Tibial nerve (tissue), 4 donors: ENCODE data around the gene PEDS1. TPM values are rescaled to one million over a fixed set of nuclear protein-coding genes. Genes with fewer than 3 reads are reported as not detected.

Source experiments
- DNase-seq, 2 donors: peaks; one replicate each; pipeline ENCODE4 v3.0.0-alpha.2; 2019; ENCODE audit warnings: low spot score in 2 of 2
- H3K27ac ChIP-seq, 4 donors: fragments of 200-600 bp; sonication (generic) in 3 of 4; one replicate each; pipeline ENCODE4 v1.5.1; 2017 to 2019; ENCODE audit warnings: mild to moderate bottlenecking in 1 of 4
- H3K27me3 ChIP-seq, 2 donors: fragments of 200-600 bp; sonication (generic) in 1 of 2; one replicate each; pipeline versions ENCODE4 v1.5.1 to v1.6.0; 2017 to 2019
- H3K36me3 ChIP-seq, 3 donors: fragments of 200-600 bp; sonication (generic); one replicate each; pipeline ENCODE4 v1.5.1; 2018 to 2019
- H3K4me1 ChIP-seq, 4 donors: fragments of 200-600 bp; sonication (generic) in 3 of 4; one replicate each; pipeline ENCODE4 v1.5.1; 2017 to 2019
- H3K4me3 ChIP-seq, 4 donors: fragments of 200-600 bp; sonication (generic) in 3 of 4; one replicate each; pipeline ENCODE4 v1.5.1; 2017 to 2019; ENCODE audit warnings: mild to moderate bottlenecking in 1 of 4, moderate library complexity in 1 of 4
- H3K9me3 ChIP-seq, 4 donors: fragments of 200-600 bp; sonication (generic) in 3 of 4; one replicate each; pipeline ENCODE4 v1.5.1; 2017 to 2019
- EP300 ChIP-seq, 2 donors: sonication (generic); formaldehyde crosslinking; IDR thresholded peaks; one replicate each; pipeline ENCODE4 v1.6.1; 2017; ENCODE audit warnings: antibody characterized with exemption in 2 of 2, mild to moderate bottlenecking in 1 of 2
- POLR2A ChIP-seq, 2 donors: fragments of 450-650 bp; IDR thresholded peaks; one replicate each; pipeline ENCODE4 v1.6.1; 2017; ENCODE audit warnings: antibody characterized with exemption in 2 of 2, mild to moderate bottlenecking in 2 of 2, moderate library complexity in 2 of 2
- WGBS, 2 donors: methylation state at CpG; one replicate each; pipeline ENCODE4 v1.1.5; 2018; 5-methylcytosine and 5-hydroxymethylcytosine counted together
- total RNA-seq, 4 donors: library from RNA; depleted of rRNA; stranded (reverse); fragments of >200 nt; gene quantifications; one replicate each; pipeline ENCODE4 v1.1.0, GENCODE V29; 2016
- TF ChIP-seq, protein P1 (sequence below), 5 experiments: fragments of 200-600 bp in 3 of 5; fragments of 450-650 bp in 2 of 5; sonication (generic) in 3 of 5; IDR thresholded peaks; one replicate each; pipeline ENCODE4 v1.5.1; 2016 to 2019; ENCODE audit warnings: antibody characterized with exemption in 5 of 5, mild to moderate bottlenecking in 3 of 5, moderate library complexity in 2 of 5

PEDS1 gene
- total RNA-seq, 4 donors from 2014 or later, result 26.4 to 36.7 (median 35.5) TPM

DNA sequence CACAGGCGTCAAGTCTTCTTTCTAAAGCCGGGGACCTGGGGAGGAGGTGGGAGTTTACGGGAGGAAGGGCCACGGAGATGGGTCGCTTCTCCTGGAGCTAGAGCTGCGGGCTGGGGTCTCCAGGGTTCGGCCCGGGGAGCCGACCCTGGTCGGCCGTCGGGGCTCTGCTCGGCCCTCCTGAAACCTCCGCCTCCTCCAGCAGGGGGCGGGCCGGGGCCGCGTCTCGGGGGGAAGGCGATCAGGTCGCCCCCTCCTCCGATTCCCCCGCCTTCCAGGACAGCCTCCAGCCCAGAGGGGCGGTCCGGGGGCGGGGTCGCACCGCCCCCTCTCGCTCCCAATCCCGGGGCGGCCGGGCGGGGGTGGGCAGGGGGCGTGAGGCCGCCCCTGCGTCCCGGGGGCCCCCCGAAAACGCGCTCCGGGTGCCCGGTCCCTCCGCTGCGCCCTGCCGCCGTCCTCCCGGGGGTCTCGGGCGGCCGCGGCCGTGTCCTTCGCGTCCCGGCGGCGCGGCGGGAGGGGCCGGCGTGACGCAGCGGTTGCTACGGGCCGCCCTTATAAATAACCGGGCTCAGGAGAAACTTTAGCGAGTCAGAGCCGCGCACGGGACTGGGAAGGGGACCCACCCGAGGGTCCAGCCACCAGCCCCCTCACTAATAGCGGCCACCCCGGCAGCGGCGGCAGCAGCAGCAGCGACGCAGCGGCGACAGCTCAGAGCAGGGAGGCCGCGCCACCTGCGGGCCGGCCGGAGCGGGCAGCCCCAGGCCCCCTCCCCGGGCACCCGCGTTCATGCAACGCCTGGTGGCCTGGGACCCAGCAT, 36.9 kb upstream of the PEDS1 start, which contains the start of gene CEBPB:
TSS of gene CEBPB (plus strand) at position 580 of the 814 bp plus-strand sequence. CDS start at position 784, 204 bp downstream.
- 1 to 3% methylated on average over 20 to 44 of the region's 89 CpGs for WGBS, 2 donors
- H3K27ac ChIP-seq, result peak within 1 kb of the TSS; percentile 97 to 100 (median 99)
- H3K36me3 ChIP-seq, result peaks cover 2 to 35% (median 3%) of the 10 kb centered on the region in 3 donors
- H3K4me3 ChIP-seq, result peak within 1 kb of the TSS; percentile 85 to 97 (median 90)
- H3K4me1 ChIP-seq, result peaks cover 0 to 48% (median 8%) of the 10 kb centered on the region in 4 donors
- TF ChIP-seq EP300 (IDR thresholded peaks at IDR 0.05) (peak; percentile 28 to 99), POLR2A (IDR thresholded peaks at IDR 0.05) (peak; percentile 99 to 100)
- TF ChIP-seq, protein P1, sequence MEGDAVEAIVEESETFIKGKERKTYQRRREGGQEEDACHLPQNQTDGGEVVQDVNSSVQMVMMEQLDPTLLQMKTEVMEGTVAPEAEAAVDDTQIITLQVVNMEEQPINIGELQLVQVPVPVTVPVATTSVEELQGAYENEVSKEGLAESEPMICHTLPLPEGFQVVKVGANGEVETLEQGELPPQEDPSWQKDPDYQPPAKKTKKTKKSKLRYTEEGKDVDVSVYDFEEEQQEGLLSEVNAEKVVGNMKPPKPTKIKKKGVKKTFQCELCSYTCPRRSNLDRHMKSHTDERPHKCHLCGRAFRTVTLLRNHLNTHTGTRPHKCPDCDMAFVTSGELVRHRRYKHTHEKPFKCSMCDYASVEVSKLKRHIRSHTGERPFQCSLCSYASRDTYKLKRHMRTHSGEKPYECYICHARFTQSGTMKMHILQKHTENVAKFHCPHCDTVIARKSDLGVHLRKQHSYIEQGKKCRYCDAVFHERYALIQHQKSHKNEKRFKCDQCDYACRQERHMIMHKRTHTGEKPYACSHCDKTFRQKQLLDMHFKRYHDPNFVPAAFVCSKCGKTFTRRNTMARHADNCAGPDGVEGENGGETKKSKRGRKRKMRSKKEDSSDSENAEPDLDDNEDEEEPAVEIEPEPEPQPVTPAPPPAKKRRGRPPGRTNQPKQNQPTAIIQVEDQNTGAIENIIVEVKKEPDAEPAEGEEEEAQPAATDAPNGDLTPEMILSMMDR (IDR thresholded peaks at IDR 0.05), result peak; percentile 82 to 97 (median 93)
- no peaks in the 10 kb centered on the region for H3K9me3 ChIP-seq
- peak; percentile 83 to 90 for DNase-seq
- no peaks in the 10 kb centered on the region for H3K27me3 ChIP-seq

DNA sequence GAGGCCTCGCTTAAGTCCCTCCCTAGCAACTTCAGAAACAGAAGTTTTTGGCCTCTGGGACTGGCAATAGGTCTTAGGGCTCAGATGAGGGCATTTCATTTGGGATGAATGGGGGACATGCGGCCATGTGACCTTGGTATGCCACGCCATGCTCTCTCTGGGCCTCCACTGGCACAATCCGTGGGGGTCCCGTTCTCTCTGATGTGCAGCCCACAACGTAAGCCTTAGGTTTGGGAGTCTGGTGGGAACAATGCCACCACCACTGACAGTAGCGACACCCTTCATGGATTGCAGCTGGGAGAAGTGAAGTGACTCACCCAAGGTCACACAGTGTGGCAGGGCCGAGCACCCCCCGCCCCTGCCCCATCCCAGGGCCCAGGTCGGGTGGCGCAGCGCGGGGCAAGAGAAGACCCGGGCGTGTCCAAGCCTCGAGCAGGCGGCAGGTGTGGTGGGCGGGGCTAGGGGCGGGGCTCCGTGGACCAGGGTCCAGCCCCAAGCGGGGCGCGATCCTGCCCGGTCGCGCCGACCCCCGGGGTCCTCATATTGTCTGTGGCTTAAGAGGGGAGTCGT, 36.2 kb upstream of the PEDS1 start:
- peaks cover 2 to 30% (median 3%) of the 10 kb centered on the region in 3 donors for H3K36me3 ChIP-seq
- 35 to 36% methylated on average over 18 to 29 of the region's 29 CpGs for WGBS, 2 donors
- H3K4me3 ChIP-seq, result peak overlapping the region in 2 of 4 donors; percentile 85 to 89
- no peaks in the 10 kb centered on the region for H3K9me3 ChIP-seq
- H3K27me3 ChIP-seq, result no peaks in the 10 kb centered on the region
- no peak for DNase-seq
- TF ChIP-seq EP300 (IDR thresholded peaks at IDR 0.05), result no peak
- TF ChIP-seq POLR2A (IDR thresholded peaks at IDR 0.05), result no peak
- TF ChIP-seq, protein P1 (IDR thresholded peaks at IDR 0.05), result no peak
- peak overlapping the region; percentile 97 to 100 (median 99) for H3K27ac ChIP-seq
- peaks cover 0 to 43% (median 6%) of the 10 kb centered on the region in 4 donors for H3K4me1 ChIP-seq

DNA sequence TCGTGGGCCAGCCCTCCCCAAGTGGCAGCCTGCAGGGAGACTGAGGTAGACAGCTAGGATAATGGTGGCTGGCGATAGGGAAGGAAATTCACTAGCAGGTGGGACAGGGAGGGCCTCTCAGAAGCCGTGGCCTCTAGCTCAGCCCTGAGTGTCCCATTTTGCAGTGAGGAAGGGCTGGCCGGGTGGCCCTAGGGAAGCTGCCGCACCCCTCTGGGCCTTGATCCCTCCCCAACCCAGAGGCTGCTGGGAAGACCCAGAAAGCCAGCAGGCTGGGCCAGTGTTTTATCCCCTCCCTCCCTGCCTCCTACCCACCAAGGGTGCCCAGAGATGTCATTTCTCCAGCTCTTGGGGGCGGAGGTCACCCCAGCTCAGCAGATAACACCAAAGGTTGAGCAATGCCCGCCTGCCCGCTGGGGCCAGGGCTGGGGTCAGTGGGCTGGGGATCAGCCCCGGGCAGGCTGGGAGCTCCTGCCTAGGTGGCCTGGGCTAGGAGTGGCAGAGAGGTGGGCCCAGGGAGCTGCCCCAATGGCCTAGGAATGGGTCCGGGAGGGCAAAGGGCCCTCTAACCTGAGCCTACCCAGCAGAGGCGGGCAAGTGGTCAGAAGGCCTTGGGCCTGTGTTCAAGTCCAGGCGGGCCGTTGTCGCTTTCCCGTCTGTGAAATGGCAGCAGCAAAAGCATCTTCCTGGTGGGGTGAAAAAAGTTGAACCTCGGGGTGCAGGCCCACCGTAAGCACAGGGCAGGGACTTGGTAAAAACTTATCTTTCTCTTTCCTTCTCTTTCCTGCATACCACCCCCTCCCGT, 35.6 kb upstream of the PEDS1 start:
- no peak overlapping the region for H3K4me3 ChIP-seq
- peak overlapping the region; percentile 97 to 100 (median 99) for H3K27ac ChIP-seq
- H3K4me1 ChIP-seq, result peaks cover 0 to 36% (median 3%) of the 10 kb centered on the region in 4 donors
- TF ChIP-seq, protein P1 (IDR thresholded peaks at IDR 0.05), result no peak
- TF ChIP-seq POLR2A (IDR thresholded peaks at IDR 0.05), result no peak
- TF ChIP-seq EP300 (IDR thresholded peaks at IDR 0.05), result no peak
- no peaks in the 10 kb centered on the region for H3K27me3 ChIP-seq
- H3K9me3 ChIP-seq, result no peaks in the 10 kb centered on the region
- DNase-seq, result no peak
- H3K36me3 ChIP-seq, result peaks cover 2 to 23% (median 3%) of the 10 kb centered on the region in 3 donors
- 86 to 88% methylated on average over 15 of the region's 18 CpGs for WGBS, 2 donors

DNA sequence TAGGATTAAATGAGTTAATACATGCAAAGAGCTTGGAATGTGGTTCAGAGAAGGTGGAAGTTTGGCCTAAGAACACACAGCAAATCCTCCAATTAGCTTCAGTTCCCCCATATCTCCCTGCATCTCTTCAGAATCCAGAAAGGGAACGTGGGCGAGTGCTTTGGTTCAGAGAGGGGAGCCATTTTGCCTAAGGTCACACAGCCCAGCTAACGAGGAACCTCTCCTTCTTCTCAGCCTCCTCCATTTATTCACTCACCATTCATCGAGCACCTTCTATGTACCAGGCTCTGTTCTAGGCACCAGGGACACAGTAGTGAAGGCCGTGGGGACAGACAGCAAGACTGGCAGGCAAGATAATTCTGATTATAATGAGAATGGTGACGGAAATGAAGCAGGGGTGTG, 34.8 kb upstream of the PEDS1 start:
- peak overlapping the region in 3 of 4 donors; percentile 43 to 100 (median 99) for H3K27ac ChIP-seq
- H3K27me3 ChIP-seq, result no peaks in the 10 kb centered on the region
- H3K9me3 ChIP-seq, result no peaks in the 10 kb centered on the region
- H3K36me3 ChIP-seq, result peaks cover 0 to 15% (median 0%) of the 10 kb centered on the region in 3 donors
- no peak for DNase-seq
- TF ChIP-seq POLR2A (IDR thresholded peaks at IDR 0.05) (no peak), EP300 (IDR thresholded peaks at IDR 0.05) (no peak)
- TF ChIP-seq, protein P1 (IDR thresholded peaks at IDR 0.05), result no peak
- no peak overlapping the region for H3K4me3 ChIP-seq
- H3K4me1 ChIP-seq, result peaks cover 0 to 30% (median 0%) of the 10 kb centered on the region in 4 donors
- 92 to 93% methylated on average over 6 of the region's 6 CpGs for WGBS, 2 donors
